ENCODE results near the gene CPSF7.

- no peak for TF ChIP-seq CTCF (IDR thresholded peaks at IDR 0.05)
- no peak for TF ChIP-seq POLR2A (IDR thresholded peaks at IDR 0.05)
Measured at GRCh38 chr11:61380884-61381283, 48.9 kb downstream of the CPSF7 start.
